Glomerular visceral epithelial cell (primary cell): Measurements from ENCODE around the gene MAGI2.
"Not testable (repeated sequence)": the region's sequence is repeated elsewhere in the genome, so short reads cannot be mapped to it uniquely, and the experiment has no call there.

Experiments
- DNase-seq: peaks from one replicate; pipeline ENCODE4 v3.0.0-alpha.2; 2016; ENCODE audit errors: extremely low spot score

Gene MAGI2

DNA sequence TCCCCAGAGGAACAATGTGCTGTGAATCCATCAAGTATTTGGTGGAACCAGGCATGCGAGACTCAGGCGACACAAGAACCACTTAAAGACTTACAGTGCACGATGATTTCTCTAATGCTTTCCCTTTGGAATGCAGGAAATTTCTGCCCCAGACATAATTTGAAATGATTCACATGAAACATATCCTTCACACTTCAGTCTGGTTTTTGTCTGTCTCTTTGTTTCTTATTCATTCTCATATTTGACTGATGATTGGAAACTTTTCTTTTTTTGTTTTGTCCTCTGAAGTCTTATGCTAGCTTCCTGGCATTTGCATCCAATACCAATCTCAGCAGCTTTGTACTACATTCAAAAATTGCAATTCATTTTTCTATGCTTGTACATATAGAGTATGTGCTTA, 1152.1 kb downstream of the MAGI2 start:
- DNase-seq = peak; percentile 71

DNA sequence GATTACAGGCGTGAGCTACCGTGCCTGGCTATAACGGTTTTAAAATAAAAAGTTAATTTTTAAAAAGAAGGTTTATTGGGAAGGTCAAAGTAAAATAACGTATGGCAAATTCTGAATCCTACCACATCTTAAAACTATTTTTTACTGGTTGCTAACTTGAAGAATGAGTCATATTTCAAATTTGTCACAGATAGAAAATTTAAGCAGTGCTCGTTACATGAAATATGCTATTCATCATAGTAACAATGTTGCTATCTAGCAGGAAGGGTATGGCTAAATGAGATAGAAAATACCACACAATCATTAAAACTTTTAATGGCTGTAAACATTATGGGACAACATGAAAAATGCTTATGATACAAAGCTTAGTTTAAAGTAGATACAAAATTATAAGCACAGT, 1154.4 kb downstream of the MAGI2 start:
- no peak for DNase-seq

DNA sequence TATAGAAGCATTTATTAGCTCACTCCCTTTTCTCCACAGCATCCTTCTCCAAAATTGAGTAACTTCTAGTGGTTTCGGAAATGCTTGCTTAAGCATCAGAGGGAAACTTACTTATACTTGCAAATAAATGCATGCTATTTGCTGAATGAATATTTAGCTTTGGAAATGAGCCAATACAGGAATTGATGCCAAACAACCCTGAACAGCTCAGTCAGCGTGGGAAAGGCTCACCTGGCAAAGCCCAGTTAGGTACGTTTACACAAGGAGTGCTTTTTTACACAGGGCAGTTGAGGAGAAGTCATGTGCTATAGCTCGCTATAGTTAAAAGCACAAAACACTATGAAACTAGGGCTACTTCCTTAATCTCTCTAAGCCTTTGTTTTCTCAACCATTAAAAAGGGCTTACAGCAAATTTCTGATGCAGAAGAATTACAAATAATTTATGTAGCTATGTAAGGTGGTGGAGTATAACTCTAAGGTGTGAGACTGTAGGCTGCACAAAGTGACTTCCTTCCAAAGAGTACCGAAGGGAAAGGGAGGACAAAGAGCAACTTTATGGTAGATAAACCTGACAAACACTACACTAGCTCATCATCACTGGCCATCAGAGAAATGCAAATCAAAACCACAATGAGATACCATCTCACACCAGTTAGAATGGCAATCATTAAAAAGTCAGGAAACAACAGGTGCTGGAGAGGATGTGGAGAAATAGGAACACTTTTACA, 1156.7 kb downstream of the MAGI2 start:
- no peak for DNase-seq

DNA sequence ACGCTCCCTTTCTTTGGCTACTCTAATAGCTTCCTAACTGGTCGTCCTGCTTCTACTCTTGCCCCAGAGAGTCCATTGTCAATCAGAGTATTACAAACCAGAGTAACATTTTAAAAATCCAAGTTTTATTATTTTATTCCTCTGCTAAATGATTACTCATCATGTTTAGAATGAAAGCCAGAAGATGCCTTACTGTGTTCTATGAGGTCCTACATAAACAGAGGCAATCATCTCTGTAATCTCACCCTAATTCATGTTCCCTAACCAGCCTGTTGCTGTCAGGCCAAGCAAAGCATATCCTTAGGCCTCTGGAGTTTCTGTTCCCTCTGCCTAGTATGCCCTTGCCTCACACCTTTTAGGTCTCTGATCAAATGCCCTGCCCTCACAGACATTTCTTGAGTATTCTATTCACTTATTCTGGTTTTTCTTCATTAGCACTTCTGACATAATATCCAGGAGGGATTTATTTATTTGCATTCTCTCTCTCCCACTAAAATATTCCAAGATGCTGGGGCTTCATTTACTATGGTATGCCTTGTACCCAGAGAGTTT, 1157.3 kb downstream of the MAGI2 start:
- DNase-seq = no peak

DNA sequence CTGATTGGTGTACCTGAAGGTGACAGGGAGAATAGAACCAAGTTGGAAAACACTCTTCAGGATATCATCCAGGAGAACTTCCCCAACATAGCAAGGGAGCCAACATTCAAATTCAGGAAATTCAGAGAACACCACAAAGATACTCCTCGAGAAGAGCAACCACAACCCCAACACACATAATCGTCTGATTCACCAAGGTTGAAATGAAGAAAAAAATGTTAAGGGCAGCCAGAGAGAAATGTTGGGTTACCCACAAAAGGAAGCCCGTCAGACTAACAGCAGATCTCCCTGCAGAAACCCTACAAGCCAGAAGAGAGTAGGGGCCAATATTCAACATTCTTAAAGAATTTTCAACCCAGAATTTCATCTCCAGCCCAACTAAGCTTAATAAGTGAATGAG, 1164.0 kb downstream of the MAGI2 start:
- DNase-seq = peak; percentile 9

DNA sequence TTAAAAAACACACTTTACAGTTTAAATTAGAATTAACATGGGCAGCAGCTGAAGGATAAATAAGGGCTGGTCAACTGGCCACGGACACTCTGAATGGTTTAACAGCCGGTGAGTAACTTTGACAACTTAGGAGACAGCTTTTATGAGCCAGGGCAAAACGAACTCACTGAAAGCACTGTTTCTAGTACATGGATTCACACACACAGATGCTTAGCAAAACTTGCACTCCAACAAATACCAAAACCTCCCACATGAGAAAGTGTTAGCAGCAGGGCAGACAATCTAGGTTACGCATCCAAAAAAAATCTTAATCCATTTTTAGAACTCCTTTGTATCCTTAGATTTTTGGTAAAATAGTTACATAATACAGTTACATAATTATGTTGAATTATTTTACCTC, 1168.5 kb downstream of the MAGI2 start:
- no peak for DNase-seq

DNA sequence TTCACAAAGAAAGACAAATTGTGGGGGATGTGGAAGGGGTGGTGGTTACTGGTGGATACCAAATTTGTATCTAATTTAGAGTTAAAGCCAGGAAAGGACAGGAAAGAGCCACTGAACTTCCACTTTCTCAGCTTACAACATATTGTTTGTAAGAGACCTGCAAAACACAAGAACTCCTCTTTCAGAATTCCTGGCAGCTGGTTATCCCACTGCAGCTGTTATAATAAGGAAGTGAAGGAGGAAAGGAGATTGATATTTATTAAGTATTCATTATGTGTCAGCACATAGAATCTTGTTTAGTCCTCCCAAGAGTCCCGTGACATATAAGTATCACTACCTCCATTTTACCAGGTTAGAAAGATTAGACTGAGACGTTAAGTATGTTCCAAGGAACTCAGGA, 1173.2 kb downstream of the MAGI2 start:
- DNase-seq = no peak

DNA sequence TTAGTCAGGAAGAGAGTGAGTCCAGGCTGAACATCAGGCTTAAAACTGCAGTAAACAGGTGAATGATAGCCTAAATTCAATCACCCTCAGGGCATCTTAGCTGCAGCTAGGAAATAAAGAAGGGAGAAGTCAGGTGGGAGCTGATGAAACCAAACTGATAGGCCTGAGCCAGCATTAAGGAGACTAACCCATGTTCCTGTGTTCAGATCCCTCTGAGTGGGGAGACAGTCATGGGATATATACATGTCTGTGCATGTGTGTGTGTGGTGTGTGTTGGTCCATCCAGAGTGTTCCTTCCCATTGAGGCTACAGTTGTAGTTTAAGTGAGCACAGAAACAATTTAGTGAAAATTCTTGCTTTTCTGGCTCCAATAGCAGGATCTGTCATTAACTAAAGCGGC, 1174.0 kb downstream of the MAGI2 start:
- DNase-seq = no peak

DNA sequence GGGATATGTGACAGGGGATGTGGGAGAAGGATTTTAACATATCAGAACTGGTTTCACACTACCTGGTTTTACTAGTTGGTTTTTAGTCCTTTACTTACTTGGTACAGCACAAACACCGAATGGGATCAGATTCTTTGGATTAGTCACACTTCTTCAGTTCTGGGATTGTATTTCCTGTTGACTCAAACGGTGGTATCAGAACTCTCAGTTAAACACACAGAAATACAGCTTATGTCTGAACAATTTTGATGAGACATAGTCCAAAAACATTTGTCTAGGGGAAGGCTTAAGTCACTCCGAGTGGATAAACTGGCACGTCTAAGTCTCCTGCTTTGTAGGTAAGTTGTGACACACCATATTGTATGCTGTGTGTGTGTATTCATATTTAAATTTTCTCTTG, 1174.4 kb downstream of the MAGI2 start:
- DNase-seq = peak; percentile 59

DNA sequence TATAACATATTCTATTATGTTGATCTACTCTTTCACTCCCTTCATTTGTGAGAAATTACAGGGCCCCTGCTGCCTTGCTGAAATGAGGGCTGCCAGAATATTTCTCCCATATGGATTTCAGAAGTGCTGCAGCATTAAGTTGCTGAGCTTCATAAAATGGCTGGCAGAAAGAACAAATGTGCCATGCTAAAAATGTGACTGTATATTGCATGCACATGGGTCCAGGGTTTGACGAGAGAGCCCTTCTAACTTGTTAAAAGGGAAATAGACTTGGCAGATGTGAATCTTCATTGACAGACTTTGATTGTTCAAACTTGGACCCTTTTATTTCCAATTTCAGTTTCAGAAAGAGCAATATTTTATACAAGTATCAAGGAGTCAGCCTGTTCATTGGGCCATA, 1186.3 kb downstream of the MAGI2 start:
- DNase-seq = no peak

DNA sequence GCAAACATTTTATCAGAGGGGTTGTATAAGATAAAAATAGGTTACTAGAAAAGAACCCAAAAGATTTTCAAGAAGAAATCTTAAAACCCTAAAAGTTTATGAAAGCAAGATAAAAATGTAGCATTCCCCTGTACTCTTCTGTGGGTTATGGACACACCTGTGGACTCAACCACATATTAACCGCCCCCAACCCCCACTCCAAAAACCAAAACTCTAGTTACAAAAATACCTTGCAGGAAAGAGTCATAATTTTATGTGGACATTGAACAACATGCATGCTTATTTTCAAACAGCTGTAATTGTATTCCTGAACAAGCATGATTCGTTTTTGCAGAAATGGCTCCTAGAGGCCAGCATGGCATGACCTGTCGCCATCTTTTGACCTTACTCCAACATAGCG, 1188.0 kb downstream of the MAGI2 start:
- DNase-seq = no peak

DNA sequence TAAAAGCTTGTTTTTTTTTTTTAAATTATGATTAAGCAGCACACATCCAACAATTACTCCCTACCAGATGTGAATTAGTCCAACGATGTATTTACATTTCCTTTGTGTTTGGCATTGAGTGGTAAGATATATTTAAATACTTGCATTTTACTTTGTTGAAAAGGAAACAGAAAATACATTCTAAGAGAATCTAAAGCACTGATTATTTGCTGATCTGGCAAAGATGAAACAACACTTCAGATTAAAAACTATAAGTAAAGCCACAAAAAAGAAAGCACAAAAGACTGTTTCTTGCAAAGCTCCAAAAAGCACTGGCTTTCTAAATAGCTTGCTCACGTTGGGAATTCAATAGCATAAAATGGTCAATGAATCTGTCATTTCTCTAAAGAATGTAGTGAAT, 1188.4 kb downstream of the MAGI2 start:
- DNase-seq = no peak

DNA sequence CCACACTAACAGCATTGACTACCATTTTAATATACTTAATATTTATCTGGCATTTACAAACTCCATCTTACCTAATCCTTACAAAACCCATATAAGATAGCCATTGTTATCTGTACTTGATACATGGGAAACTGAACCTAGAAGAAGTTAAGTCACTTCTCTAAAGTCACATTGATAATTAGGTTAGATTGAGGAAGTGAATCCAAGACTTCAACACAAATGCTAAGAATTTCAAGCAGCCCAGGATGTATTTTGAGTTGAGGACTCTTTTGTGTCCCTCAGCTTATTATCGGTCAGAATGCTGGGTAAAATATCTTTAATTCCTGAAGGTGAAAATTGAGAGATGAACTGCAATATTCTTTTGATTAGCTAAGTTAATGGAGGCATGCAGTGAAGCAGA, 1189.4 kb downstream of the MAGI2 start:
- no peak for DNase-seq

DNA sequence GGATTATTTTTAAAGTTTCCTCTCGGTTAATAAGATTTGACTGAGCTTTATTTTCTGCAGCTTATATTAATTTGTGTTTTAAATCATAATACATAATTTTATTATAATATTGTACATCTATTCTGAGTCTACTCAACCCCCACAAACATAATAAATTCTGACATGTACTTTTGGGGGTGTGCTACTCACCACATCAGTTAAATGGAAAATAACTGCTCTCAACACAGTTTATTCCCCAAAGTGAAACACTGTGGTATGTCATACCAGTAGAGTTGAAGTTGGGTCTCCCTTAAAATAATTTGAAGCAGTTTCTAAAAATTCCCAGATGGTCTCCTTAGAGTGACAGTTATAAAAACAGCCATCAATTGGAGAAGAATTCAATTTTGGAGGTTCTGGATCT, 1191.7 kb downstream of the MAGI2 start:
- no peak for DNase-seq

DNA sequence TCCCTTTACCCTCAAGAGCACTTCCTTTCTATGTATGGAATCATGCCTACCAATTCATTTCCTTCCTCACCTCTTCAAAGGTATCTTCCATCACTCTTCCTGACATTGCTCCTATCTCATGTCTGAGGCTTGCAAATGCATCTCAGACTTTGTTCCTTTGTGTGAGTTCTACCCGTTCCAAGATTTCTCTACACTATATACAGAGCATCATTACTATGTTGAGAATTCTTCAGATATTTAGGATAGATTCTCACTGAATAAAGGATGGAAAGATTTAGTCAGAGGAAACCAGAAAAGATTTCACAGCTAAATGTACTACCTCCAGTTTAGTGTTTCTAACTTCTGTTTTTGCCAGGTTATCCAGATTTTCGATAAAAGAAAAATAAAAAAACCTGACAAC, 1192.2 kb downstream of the MAGI2 start:
- no peak for DNase-seq

DNA sequence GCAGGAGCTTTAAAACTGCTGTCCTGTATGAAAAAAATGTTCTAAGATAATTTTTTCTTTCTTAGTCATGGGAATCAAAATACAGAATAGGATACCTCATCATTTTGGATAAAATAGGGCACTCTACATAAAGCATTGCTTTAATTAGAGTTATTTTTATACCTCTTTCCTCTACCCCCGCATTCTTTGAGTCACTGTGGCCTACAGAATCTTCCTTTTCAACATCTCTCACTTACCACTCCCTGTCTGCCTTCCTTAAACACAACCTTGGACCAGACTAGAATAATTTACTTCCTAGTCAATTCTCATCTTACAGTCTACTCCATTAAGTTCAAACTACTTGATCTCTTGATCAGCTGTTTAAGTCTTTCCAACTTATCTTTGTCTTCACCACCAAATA, 1192.6 kb downstream of the MAGI2 start:
- no peak for DNase-seq

DNA sequence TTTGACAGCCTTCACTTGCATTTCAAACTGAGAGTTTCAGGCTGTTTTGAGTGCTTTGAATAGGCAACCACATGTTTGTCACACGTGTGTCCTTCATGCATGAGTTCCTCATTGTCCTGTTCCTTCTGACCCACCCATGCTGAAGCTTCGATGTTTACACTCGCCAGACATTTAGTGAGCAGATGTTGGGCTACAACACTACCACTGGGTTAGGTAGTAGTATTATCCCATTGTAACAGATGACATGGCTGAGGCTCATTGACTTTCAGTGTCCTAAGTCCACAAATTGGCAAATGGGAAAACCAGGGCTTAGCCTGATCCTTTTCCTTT, 1198.8 kb downstream of the MAGI2 start:
- no peak for DNase-seq

DNA sequence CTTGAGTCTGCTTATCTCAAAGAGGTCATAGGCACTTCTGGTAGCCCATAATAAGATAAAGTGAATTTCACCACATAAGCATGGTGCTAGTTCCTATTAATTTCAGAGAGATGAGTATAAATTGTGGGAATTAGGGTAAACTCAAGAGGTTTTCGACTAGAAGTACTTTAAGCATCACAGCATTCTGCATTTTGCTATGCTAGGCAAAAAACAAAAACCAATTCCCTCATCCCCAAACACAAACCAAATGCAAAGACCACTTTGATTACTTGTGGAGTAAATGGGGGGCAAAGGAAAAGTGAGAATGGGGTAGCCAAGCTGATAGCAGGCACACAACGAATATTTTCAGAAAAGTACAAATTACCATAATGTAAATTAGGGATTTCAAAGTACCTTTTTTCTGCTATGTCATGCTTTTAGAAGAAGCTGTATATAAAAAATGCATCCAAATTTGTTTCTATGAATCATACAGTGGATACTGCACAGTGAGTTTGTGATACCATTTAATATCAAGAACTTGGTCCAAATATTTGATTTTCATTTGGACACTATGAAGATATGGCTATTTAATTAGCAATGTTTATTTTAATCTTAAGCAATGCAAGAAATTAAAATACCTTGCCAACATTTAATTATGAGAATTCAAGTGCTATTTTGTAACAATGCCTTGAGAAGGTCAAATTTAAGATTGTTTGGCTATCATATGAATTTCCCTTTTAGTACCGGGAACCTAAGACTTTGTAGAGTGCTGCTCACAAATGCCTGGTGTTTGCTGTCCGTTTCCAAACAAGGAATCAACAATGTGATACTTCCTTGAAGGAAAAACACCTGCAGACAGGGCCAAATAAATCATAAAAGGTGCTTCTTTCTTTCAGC, 1199.4 kb downstream of the MAGI2 start:
- DNase-seq = no peak

DNA sequence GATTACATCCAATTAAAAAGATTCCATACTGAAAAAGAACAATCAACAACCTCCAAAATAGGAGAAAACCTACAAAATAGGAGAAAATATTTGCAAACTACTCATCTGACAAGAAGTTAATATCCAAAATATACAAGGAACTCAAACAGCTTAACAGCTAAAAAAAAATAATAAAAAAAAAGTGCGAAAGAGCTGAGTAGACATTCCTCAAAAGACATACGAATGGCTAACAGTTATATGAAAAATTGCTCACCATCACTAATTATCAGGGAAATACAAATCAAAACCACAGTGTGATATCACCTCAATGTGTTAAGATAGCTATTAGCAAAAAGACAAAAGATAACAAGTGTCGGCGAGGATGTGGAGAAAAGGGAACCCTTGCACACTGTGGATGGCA, 1204.6 kb downstream of the MAGI2 start:
- DNase-seq = no peak

DNA sequence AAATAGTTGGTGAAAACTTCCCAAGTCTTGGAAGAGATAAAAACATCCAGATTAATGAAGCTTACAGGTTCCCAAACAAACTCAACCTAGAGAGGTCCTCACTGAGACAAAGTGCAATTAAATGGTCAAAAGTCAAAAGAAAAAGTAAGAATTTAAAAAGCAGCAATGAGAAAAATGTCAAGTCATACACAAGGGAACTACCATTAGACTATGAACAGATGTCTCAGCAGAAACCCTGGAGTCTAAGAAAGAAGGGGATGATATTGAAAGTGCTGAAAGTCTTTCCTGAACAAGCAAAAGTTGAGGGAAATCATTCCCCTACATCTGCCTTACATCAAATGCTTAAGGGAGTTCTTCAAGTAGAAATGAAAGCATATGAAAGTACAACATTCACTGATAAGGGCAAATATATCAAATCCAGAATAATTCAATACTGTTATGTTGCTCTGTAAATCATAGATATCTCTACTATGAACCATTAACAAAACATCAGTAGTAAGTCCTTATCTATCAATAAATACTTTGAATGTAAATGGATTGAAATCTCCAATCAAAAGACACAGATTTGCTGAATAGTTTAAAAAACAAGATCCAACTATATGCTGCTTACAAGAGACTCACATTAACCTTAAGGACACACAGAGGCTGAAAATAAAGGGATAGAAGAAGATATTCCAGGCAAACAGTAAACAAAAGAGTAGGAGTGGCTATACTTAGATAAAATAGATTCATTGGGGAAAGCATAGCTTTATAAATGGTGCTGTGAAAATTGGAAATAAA, 1205.4 kb downstream of the MAGI2 start:
- no peak for DNase-seq

DNA sequence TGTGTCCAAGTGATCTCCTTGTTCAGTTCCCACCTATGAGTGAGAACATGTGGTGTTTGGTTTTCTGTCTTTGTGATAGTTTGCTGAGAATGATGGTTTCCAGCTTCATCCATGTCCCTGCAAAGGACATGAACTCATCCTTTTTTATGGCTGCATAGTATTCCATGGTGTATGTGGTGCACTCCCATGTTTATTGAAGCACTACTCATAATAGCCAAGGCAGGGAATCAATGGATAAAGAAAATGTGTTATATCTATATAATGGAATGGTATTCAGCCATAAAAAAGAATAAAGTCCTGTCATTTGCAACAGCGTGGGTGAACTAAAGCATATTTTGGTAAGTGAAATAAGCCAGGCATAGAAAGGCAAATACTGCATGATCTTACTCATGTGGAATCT, 1213.3 kb downstream of the MAGI2 start:
- not testable (repeated sequence) for DNase-seq

DNA sequence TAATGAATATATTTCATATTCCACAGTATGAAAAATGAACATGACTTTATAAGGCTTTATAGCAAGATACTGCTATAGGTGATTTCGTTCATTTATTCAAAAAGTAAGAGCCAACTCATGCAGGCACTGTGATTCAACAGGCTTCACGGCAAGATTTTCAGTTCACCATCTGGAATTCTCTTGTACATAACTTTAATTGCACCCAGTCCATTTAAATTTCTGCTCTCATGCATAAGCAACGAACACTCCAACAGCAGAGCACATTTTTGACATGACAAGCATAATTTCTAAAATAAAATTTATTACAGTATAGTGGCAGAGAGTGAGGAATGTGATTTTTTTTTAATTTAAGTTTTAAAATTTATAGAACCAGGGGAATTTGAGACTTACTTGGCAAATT, 1218.8 kb downstream of the MAGI2 start:
- no peak for DNase-seq
